Endothelial cell (in vitro differentiated cells): ENCODE data around the gene ARHGAP30. TPM values are rescaled to one million over a fixed set of nuclear protein-coding genes. Genes with fewer than 3 reads are reported as not detected.
"Not testable (repeated sequence)": the region's sequence is repeated elsewhere in the genome, so short reads cannot be mapped to it uniquely, and the experiment has no call there.

Experiments
- DNase-seq: peaks from one replicate; pipeline ENCODE4 v3.0.0; 2021; ENCODE audit warnings: low spot score
- H3K27ac Mint-ChIP-seq: one replicate; pipeline ENCODE4 v1.8.0; 2021; ENCODE audit warnings: mixed read lengths, inconsistent platforms; ENCODE audit not compliant: unreplicated experiment
- H3K27me3 Mint-ChIP-seq: one replicate; pipeline ENCODE4 v1.8.0; 2021; ENCODE audit warnings: mild to moderate bottlenecking, moderate library complexity, mixed read lengths, inconsistent platforms; ENCODE audit not compliant: unreplicated experiment
- H3K36me3 Mint-ChIP-seq: one replicate; pipeline ENCODE4 v1.8.0; 2021; ENCODE audit warnings: mild to moderate bottlenecking, low read depth, mixed read lengths, inconsistent platforms; ENCODE audit not compliant: unreplicated experiment
- H3K4me1 Mint-ChIP-seq: one replicate; pipeline ENCODE4 v1.8.0; 2021; ENCODE audit warnings: mild to moderate bottlenecking, mixed read lengths, inconsistent platforms; ENCODE audit not compliant: unreplicated experiment
- H3K4me3 Mint-ChIP-seq: one replicate; pipeline ENCODE4 v1.8.0; 2021; ENCODE audit warnings: mild to moderate bottlenecking, mixed read lengths, inconsistent platforms; ENCODE audit not compliant: unreplicated experiment
- H3K9me3 Mint-ChIP-seq: one replicate; pipeline ENCODE4 v1.8.0; 2021; ENCODE audit warnings: mixed read lengths, inconsistent platforms; ENCODE audit not compliant: unreplicated experiment
- long read RNA-seq: library from polyadenylated mRNA; unstranded; transcript quantifications from one replicate; pipeline ENCODE4 v2.0.0, GENCODE V29; 2020; ENCODE audit not compliant: unreplicated experiment
- total RNA-seq: library from RNA; stranded (reverse); fragmentation: NEBNext Ultra II Directional; extraction: Animal tissue kit (Norgen Biotek cat#: 25700); gene quantifications from one replicate; pipeline ENCODE4 v1.2.1, GENCODE V29; 2021; ENCODE audit not compliant: unreplicated experiment
- TF ChIP-seq, protein P1 (sequence below): fragments of 200-600 bp; sonication (generic); IDR thresholded peaks from one replicate; pipeline ENCODE4 v1.5.0; 2021; ENCODE audit warnings: antibody characterized with exemption; ENCODE audit not compliant: unreplicated experiment

The ARHGAP30 gene, protein sequence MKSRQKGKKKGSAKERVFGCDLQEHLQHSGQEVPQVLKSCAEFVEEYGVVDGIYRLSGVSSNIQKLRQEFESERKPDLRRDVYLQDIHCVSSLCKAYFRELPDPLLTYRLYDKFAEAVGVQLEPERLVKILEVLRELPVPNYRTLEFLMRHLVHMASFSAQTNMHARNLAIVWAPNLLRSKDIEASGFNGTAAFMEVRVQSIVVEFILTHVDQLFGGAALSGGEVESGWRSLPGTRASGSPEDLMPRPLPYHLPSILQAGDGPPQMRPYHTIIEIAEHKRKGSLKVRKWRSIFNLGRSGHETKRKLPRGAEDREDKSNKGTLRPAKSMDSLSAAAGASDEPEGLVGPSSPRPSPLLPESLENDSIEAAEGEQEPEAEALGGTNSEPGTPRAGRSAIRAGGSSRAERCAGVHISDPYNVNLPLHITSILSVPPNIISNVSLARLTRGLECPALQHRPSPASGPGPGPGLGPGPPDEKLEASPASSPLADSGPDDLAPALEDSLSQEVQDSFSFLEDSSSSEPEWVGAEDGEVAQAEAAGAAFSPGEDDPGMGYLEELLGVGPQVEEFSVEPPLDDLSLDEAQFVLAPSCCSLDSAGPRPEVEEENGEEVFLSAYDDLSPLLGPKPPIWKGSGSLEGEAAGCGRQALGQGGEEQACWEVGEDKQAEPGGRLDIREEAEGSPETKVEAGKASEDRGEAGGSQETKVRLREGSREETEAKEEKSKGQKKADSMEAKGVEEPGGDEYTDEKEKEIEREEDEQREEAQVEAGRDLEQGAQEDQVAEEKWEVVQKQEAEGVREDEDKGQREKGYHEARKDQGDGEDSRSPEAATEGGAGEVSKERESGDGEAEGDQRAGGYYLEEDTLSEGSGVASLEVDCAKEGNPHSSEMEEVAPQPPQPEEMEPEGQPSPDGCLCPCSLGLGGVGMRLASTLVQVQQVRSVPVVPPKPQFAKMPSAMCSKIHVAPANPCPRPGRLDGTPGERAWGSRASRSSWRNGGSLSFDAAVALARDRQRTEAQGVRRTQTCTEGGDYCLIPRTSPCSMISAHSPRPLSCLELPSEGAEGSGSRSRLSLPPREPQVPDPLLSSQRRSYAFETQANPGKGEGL
- total RNA-seq, result 0.23 TPM
- long read RNA-seq, result 0 reads

DNA sequence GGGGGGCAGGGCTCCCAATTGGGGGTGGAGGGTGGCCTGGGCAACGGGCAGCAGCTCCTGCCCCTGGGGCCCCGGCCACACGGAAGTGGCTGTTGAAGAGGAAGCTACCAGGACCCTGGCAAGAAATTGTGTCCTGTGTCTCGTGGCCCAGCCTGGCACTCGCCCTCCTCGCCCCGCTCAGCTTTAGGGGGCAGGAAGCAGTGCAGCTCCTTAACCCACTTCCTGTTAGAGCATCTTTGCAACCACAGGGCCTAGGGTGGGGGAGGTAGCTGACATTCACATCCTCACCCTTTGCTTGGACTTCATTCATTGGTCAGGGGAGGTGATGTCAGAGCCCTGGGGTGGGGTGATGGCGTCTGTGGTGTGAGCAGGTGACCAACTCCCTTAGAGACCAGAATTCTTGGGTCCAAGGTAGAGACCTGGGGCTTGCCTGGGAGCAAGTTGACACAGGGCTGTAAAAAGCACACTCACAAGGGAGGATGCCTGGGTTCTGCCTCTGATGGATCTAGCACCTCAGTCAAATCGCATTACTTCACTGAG is at the start of gene ARHGAP30:
ARHGAP30 (minus strand) TSS at position 161 of the 540 bp plus-strand sequence. CDS start 267 bp downstream, outside the sequence.
- DNase-seq, result no peak
- Mint-ChIP-seq H3K4me1 (peaks cover 16% of the 10 kb centered on the region), H3K4me3 (no peak within 1 kb of the TSS), H3K27me3 (peaks cover 10% of the 10 kb centered on the region), H3K9me3 (no peaks in the 10 kb centered on the region), H3K27ac (no peak within 1 kb of the TSS), H3K36me3 (peaks cover 3% of the 10 kb centered on the region)
- TF ChIP-seq, protein P1, sequence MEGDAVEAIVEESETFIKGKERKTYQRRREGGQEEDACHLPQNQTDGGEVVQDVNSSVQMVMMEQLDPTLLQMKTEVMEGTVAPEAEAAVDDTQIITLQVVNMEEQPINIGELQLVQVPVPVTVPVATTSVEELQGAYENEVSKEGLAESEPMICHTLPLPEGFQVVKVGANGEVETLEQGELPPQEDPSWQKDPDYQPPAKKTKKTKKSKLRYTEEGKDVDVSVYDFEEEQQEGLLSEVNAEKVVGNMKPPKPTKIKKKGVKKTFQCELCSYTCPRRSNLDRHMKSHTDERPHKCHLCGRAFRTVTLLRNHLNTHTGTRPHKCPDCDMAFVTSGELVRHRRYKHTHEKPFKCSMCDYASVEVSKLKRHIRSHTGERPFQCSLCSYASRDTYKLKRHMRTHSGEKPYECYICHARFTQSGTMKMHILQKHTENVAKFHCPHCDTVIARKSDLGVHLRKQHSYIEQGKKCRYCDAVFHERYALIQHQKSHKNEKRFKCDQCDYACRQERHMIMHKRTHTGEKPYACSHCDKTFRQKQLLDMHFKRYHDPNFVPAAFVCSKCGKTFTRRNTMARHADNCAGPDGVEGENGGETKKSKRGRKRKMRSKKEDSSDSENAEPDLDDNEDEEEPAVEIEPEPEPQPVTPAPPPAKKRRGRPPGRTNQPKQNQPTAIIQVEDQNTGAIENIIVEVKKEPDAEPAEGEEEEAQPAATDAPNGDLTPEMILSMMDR, result no peak

DNA sequence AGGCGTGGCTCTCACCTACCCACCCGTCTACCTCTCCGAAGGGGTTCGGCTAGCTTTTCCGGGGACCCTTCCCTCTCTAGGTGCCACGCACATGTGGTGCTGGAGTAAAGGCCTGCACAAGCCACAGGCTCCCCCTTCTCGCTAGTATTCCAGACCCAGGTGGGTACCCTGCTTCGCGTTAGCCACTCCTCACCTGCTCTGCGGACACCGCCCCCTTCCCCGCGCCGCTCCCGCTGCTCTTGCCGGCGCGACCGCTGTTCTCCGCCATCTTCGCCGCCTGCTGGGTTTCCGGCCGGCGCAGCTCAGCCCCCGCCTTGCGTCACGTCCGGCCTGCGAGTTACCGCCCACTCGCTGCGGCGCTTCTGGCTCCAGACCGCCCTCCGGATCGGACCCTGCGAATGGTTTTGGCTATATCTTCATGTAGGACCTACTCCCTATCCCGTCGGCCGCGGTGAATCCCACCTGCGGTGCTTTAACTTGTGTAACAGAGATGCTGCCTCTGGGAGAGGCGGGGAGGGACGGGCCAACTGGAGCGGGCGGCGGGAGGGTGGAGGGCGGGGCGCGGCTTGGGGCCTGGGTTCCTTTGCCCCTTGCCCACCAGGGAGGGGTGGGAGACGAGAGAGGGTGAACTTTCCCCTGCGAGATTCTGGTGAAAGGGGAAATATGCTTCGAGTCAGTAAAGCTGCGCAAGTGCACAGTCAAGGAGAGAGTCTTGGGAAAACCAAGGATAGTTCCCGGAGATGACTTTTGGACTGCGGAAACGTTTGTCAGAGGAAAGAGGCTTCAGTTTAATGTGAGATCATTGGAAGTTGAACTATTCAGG is 48.3 kb upstream of the ARHGAP30 start, which contains the start of the genes NIT1 and PFDN2:
NIT1 (plus strand) TSS at position 347 of the 823 bp plus-strand sequence; CDS start at position 419, 72 bp downstream.
PFDN2 (minus strand) TSS at position 279 of the 823 bp plus-strand sequence; CDS start at position 268, 11 bp downstream.
- Mint-ChIP-seq H3K36me3 (peaks cover 30% of the 10 kb centered on the region), H3K9me3 (no peaks in the 10 kb centered on the region), H3K27ac (peak within 1 kb of the TSS; percentile 95), H3K27me3 (peaks cover 9% of the 10 kb centered on the region), H3K4me1 (peaks cover 56% of the 10 kb centered on the region), H3K4me3 (peak within 1 kb of the TSS; percentile 95)
- DNase-seq, result peak; percentile 88
- TF ChIP-seq, protein P1, result no peak

DNA sequence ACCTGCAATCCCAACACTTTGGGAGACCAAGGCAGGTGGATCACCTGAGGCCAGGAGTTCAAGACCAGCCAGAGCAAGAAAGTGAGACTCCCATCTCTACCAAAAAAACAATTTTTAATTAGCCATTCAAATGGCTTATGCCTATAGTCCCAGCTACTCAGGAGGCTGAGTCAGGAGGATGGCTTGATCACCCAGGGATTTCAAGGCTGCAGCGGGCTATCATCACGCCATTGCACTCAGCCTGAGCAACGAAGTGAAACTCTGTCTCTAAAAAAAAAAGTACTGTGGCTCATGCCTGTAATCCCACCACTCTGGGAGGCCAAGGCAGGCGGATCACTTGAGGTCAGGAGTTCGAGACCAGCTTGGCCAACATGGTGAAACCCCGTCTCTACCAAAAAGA is 46.3 kb upstream of the ARHGAP30 start:
- H3K27ac Mint-ChIP-seq, H3K27me3 Mint-ChIP-seq, H3K9me3 Mint-ChIP-seq, H3K4me3 Mint-ChIP-seq, DNase-seq: not testable (repeated sequence)
- peaks cover 50% of the 10 kb centered on the region for H3K4me1 Mint-ChIP-seq
- H3K36me3 Mint-ChIP-seq, result peaks cover 13% of the 10 kb centered on the region

DNA sequence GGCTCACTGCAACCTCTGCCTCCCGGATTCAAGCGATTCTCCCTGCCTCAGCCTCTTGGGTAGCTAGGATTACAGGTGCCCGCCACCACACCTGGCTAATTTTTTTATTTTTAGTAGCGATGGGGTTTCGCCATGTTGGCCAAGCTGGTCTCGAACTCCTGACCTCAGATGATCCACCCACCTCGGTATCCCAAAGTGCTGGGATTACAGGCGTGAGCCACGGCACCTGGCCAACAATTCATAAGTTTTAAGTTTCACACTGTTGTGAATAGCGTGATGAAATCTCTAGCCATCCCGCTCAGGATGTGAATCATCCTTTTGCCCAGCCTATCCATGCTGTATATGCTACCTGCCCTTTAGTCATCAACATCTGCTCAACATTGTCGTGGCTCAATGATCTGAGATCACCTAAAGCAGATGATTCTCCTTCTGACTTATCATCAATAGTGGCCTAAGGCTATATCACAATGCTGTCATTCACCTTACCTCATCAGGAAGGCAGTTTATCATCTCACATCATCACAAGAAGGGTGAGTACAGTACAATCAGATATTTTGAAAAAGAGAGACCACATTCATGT is 45.5 kb upstream of the ARHGAP30 start:
- Mint-ChIP-seq H3K27ac (no peak overlapping the region), H3K4me3 (no peak overlapping the region), H3K36me3 (peaks cover 8% of the 10 kb centered on the region), H3K27me3 (peaks cover 8% of the 10 kb centered on the region), H3K4me1 (peaks cover 47% of the 10 kb centered on the region), H3K9me3 (no peaks in the 10 kb centered on the region)
- TF ChIP-seq, protein P1, result no peak
- DNase-seq, result no peak
